ENCODE measurements around the gene ZNF521. TPM values are rescaled to one million over a fixed set of nuclear protein-coding genes. Genes with fewer than 3 reads are reported as not detected.

Gene ZNF521
- total RNA-seq, 6 donors from 2014 or later: 4.7 to 37.7 (median 13.8) TPM

- H3K27ac ChIP-seq: no peak overlapping the region
- WGBS, 2 donors: 57 to 58% methylated on average over 3 of the region's 3 CpGs
- no peak for ATAC-seq (ENCODE audit: low FRiP score in 2 of 2)
- no peaks in the 10 kb centered on the region for H3K36me3 ChIP-seq
- DNase-seq: no peak
- no peak overlapping the region for H3K4me3 ChIP-seq
- H3K4me1 ChIP-seq: peaks cover 0 to 4% (median 0%) of the 10 kb centered on the region in 4 donors
- no peaks in the 10 kb centered on the region for H3K9me3 ChIP-seq
- H3K27me3 ChIP-seq: no peaks in the 10 kb centered on the region
- no peak for TF ChIP-seq POLR2AphosphoS5 (IDR thresholded peaks at IDR 0.05)
- no peak for TF ChIP-seq EP300 (IDR thresholded peaks at IDR 0.05)
- TF ChIP-seq POLR2A (IDR thresholded peaks at IDR 0.05): no peak
- TF ChIP-seq, protein P1, sequence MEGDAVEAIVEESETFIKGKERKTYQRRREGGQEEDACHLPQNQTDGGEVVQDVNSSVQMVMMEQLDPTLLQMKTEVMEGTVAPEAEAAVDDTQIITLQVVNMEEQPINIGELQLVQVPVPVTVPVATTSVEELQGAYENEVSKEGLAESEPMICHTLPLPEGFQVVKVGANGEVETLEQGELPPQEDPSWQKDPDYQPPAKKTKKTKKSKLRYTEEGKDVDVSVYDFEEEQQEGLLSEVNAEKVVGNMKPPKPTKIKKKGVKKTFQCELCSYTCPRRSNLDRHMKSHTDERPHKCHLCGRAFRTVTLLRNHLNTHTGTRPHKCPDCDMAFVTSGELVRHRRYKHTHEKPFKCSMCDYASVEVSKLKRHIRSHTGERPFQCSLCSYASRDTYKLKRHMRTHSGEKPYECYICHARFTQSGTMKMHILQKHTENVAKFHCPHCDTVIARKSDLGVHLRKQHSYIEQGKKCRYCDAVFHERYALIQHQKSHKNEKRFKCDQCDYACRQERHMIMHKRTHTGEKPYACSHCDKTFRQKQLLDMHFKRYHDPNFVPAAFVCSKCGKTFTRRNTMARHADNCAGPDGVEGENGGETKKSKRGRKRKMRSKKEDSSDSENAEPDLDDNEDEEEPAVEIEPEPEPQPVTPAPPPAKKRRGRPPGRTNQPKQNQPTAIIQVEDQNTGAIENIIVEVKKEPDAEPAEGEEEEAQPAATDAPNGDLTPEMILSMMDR (IDR thresholded peaks at IDR 0.05): no peak
Observed at GRCh38 chr18:25250474-25250851, 101.5 kb downstream of the ZNF521 start.

DNA sequence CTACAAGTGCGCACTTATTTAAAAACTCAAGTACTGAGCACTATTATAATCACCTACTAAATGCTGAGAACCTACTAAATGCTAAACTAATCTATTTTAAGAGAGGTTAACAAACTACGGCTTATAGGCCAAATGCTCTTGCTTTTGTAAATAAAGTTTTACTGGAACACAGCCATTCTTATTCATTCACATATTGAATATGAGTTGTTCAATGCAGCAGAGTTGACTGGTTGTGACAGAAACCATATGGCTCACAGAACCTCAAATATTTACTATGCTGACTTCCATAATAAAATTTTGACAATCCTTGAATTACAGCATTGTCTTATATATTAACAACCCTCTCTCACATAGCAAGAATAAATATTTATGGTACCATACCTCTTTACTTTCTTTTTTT lies 103.2 kb downstream of the ZNF521 start:
- H3K4me3 ChIP-seq: no peak overlapping the region
- DNase-seq (no peak), ATAC-seq (ENCODE audit: low FRiP score in 2 of 2) (no peak)
- TF ChIP-seq, protein P1 (IDR thresholded peaks at IDR 0.05): no peak
- TF ChIP-seq POLR2A (IDR thresholded peaks at IDR 0.05): no peak
- no peak for TF ChIP-seq EP300 (IDR thresholded peaks at IDR 0.05)
- no peak for TF ChIP-seq POLR2AphosphoS5 (IDR thresholded peaks at IDR 0.05)
- no peak overlapping the region for H3K27ac ChIP-seq
- no peaks in the 10 kb centered on the region for H3K27me3 ChIP-seq
- H3K36me3 ChIP-seq: no peaks in the 10 kb centered on the region
- WGBS, 2 donors: 70 to 75% methylated on average over 2 of the region's 2 CpGs
- H3K9me3 ChIP-seq: no peaks in the 10 kb centered on the region
- peaks cover 0 to 4% (median 0%) of the 10 kb centered on the region in 4 donors for H3K4me1 ChIP-seq

- Histone ChIP-seq H3K9me3 (no peaks in the 10 kb centered on the region), H3K4me3 (no peak overlapping the region), H3K4me1 (peaks cover 0 to 4% (median 0%) of the 10 kb centered on the region in 4 donors), H3K27ac (no peak overlapping the region), H3K27me3 (no peaks in the 10 kb centered on the region), H3K36me3 (no peaks in the 10 kb centered on the region)
- DNase-seq (no peak), ATAC-seq (ENCODE audit: low FRiP score in 2 of 2) (no peak)
- TF ChIP-seq POLR2AphosphoS5 (IDR thresholded peaks at IDR 0.05) (no peak), EP300 (IDR thresholded peaks at IDR 0.05) (no peak), POLR2A (IDR thresholded peaks at IDR 0.05) (no peak)
- TF ChIP-seq, protein P1 (IDR thresholded peaks at IDR 0.05): no peak
Observed at GRCh38 chr18:25247725-25248124, 104.2 kb downstream of the ZNF521 start.

GRCh38 chr18:25244924-25245698 lies 106.9 kb downstream of the ZNF521 start:
- H3K4me1 ChIP-seq: peaks cover 2 to 4% (median 3%) of the 10 kb centered on the region in 4 donors
- no peak for DNase-seq
- no peak for ATAC-seq (ENCODE audit: low FRiP score in 2 of 2)
- no peaks in the 10 kb centered on the region for H3K36me3 ChIP-seq
- no peak for TF ChIP-seq POLR2A (IDR thresholded peaks at IDR 0.05)
- no peak for TF ChIP-seq POLR2AphosphoS5 (IDR thresholded peaks at IDR 0.05)
- TF ChIP-seq, protein P1 (IDR thresholded peaks at IDR 0.05): no peak
- no peak for TF ChIP-seq EP300 (IDR thresholded peaks at IDR 0.05)
- no peak overlapping the region for H3K27ac ChIP-seq
- no peak overlapping the region for H3K4me3 ChIP-seq
- no peaks in the 10 kb centered on the region for H3K9me3 ChIP-seq
- no peaks in the 10 kb centered on the region for H3K27me3 ChIP-seq
- 78% methylated on average over 4 of the region's 4 CpGs for WGBS, 2 donors

GRCh38 chr18:25244170-25244569 lies 107.8 kb downstream of the ZNF521 start:
- H3K4me1 ChIP-seq: peaks cover 8 to 13% (median 12%) of the 10 kb centered on the region in 4 donors
- DNase-seq (no peak), ATAC-seq (ENCODE audit: low FRiP score in 2 of 2) (no peak)
- no peak overlapping the region for H3K4me3 ChIP-seq
- no peaks in the 10 kb centered on the region for H3K9me3 ChIP-seq
- TF ChIP-seq POLR2A (IDR thresholded peaks at IDR 0.05): no peak
- no peak for TF ChIP-seq POLR2AphosphoS5 (IDR thresholded peaks at IDR 0.05)
- no peak for TF ChIP-seq EP300 (IDR thresholded peaks at IDR 0.05)
- TF ChIP-seq, protein P1 (IDR thresholded peaks at IDR 0.05): no peak
- H3K27me3 ChIP-seq: no peaks in the 10 kb centered on the region
- no peak overlapping the region for H3K27ac ChIP-seq
- no peaks in the 10 kb centered on the region for H3K36me3 ChIP-seq

Data from upper lobe of left lung (tissue), 6 donors.